ENCODE data around the gene CHSY1.

GRCh38 chr15:101193806-101194545 is 57.9 kb downstream of the CHSY1 start:
- TF ChIP-seq POLR2A (IDR thresholded peaks at IDR 0.05) (no peak), CTCF (IDR thresholded peaks at IDR 0.05) (no peak)

All from stomach (tissue), 4 donors.